ENCODE data around the gene BHLHE41. TPM values are rescaled to one million over a fixed set of nuclear protein-coding genes. Genes with fewer than 3 reads are reported as not detected.

The BHLHE41 gene
- total and polyA plus RNA-seq, 9 of the 15 experiments (the other 6 are each of a cell fraction or from before 2014, with no cell fraction given), result not detected

DNA sequence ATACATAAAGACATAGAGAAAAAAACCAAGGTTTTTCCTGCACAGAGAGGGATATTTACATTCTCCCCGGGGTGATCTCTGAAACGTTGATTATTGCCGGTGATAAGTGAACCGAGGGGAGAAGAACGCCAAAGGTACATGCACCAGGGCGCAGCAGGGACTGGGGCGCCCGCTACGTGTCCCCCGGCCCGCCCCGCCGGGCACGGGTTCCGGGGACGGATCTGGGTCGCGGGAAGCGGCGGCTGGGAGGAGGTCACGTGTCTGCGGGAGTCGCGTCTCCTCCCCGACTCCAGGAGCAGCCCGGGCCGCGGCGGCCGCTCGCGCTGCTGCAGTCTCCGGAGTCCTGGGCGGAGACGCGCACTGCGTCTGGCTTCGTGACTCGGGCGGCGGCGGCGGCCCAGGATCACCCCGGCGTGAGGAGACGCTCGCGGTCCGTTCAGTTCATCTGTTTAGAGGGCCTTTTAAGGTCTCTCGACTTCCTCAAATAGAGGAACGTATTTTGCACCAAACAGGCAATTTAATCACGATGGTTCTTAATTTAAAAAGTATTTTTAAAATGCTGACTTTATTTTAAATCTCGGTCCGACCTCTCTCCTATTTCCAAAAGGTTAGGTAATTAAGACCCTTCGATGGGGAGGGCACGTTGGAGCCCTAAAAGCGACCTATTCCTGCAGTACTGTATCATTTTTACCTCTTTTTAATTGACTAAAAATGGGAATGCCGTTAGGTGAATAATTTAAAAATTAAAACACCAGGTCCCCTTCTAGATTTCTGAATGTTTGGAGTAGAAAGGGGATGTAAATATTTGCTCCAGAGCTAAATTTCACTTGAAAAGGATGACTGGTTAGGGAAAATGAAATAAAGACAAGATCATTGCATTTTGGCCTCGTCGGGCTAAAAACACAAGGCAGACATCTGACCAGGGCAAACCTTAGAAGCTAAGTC, 1.8 kb upstream of the BHLHE41 start:
- ATAC-seq (peak; percentile 86), FAIRE-seq (no peak)
- no peak for TF ChIP-seq ZBTB7A (IDR thresholded peaks at IDR 0.05; ENCODE audit: borderline replicate concordance, control insufficient read depth, low read depth, low read length)
- TF ChIP-seq, protein P1, sequence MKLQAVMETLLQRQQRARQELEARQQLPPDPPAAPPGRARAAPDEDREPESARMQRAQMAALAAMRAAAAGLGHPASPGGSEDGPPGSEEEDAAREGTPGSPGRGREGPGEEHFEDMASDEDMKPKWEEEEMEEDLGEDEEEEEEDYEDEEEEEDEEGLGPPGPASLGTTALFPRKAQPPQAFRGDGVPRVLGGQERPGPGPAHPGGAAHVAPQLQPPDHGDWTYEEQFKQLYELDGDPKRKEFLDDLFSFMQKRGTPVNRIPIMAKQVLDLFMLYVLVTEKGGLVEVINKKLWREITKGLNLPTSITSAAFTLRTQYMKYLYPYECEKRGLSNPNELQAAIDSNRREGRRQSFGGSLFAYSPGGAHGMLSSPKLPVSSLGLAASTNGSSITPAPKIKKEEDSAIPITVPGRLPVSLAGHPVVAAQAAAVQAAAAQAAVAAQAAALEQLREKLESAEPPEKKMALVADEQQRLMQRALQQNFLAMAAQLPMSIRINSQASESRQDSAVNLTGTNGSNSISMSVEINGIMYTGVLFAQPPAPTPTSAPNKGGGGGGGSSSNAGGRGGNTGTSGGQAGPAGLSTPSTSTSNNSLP (IDR thresholded peaks at IDR 0.05; ENCODE audit: borderline replicate concordance, low read depth, low read length), result no peak
- no peak for TF ChIP-seq PTTG1 (tag; IDR thresholded peaks at IDR 0.05; ENCODE audit: low read depth)
- TF ChIP-seq PPARD (CRISPR knock-in tag; IDR thresholded peaks at IDR 0.05), result no peak
- no peak for TF ChIP-seq MTF1 (CRISPR knock-in tag; IDR thresholded peaks at IDR 0.05; ENCODE audit: borderline replicate concordance)
- TF ChIP-seq NRF1 (conservative IDR thresholded peaks at IDR 0.05 in 1 of 2, IDR thresholded peaks at IDR 0.05 in 1 of 2), result peak in 1 of 2 experiments; percentile 7; a peak in 1 of 4 replicates
- TF ChIP-seq, protein P2, sequence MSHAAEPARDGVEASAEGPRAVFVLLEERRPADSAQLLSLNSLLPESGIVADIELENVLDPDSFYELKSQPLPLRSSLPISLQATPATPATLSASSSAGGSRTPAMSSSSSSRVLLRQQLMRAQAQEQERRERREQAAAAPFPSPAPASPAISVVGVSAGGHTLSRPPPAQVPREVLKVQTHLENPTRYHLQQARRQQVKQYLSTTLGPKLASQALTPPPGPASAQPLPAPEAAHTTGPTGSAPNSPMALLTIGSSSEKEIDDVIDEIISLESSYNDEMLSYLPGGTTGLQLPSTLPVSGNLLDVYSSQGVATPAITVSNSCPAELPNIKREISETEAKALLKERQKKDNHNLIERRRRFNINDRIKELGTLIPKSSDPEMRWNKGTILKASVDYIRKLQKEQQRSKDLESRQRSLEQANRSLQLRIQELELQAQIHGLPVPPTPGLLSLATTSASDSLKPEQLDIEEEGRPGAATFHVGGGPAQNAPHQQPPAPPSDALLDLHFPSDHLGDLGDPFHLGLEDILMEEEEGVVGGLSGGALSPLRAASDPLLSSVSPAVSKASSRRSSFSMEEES (CRISPR knock-in tag; IDR thresholded peaks at IDR 0.05), result peak; percentile 85
- TF ChIP-seq, protein P3, sequence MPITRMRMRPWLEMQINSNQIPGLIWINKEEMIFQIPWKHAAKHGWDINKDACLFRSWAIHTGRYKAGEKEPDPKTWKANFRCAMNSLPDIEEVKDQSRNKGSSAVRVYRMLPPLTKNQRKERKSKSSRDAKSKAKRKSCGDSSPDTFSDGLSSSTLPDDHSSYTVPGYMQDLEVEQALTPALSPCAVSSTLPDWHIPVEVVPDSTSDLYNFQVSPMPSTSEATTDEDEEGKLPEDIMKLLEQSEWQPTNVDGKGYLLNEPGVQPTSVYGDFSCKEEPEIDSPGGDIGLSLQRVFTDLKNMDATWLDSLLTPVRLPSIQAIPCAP (CRISPR knock-in tag; IDR thresholded peaks at IDR 0.05; ENCODE audit: borderline replicate concordance), result no peak
- TF ChIP-seq KAT7 (CRISPR knock-in tag; IDR thresholded peaks at IDR 0.05; ENCODE audit: borderline replicate concordance), result no peak
- TF ChIP-seq, protein P4, sequence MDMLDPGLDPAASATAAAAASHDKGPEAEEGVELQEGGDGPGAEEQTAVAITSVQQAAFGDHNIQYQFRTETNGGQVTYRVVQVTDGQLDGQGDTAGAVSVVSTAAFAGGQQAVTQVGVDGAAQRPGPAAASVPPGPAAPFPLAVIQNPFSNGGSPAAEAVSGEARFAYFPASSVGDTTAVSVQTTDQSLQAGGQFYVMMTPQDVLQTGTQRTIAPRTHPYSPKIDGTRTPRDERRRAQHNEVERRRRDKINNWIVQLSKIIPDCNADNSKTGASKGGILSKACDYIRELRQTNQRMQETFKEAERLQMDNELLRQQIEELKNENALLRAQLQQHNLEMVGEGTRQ (CRISPR knock-in tag; IDR thresholded peaks at IDR 0.05), result peak; percentile 74
- no peak for TF ChIP-seq BDP1 (IDR thresholded peaks at IDR 0.05; ENCODE audit: insufficient read depth, insufficient read length)
- no peak for TF ChIP-seq ZNF584 (CRISPR knock-in tag; IDR thresholded peaks at IDR 0.05; ENCODE audit: low read depth)

More for the DNA sequence above, 1.8 kb upstream of the BHLHE41 start:
- peak overlapping the region; percentile 21; the same call in 1 of the 2 replicates for H3K4me3 ChIP-seq
- 0 out of 2 replicates have a peak overlapping the region, but pooled peaks have one; percentile 9 for H2AFZ ChIP-seq (ENCODE audit: low read depth, low read length)
- peak overlapping the region in 1 of 2 experiments; percentile 13; a peak in 1 of 4 replicates for H3K9ac ChIP-seq (ENCODE audit: insufficient read depth in 1 of 2, low read depth in 2 of 2, low read length in 2 of 2)
- peak overlapping the region; percentile 11; the same call in 1 of the 2 replicates for H3K4me2 ChIP-seq (ENCODE audit: insufficient read depth, low read length)
- H3K9me1 ChIP-seq (ENCODE audit: control insufficient read depth, insufficient read depth, low read length), result no peaks in the 10 kb centered on the region
- H3K79me2 ChIP-seq (ENCODE audit: control insufficient read depth, insufficient read depth, low read length), result no peaks in the 10 kb centered on the region
- H3K4me1 ChIP-seq (replicated peaks in 1 of 2; ENCODE audit: control insufficient read depth in 2 of 2, insufficient read depth in 2 of 2, low read length in 2 of 2), result peaks cover 0 to 25% of the 10 kb centered on the region in 2 experiments; a peak in 4 of 5 replicates
- in situ Hi-C loops (cut with MboI) (no loop called here), intact Hi-C loops (cut with micrococcal nuclease) (no loop called here)
- CTCF ChIA-PET (ENCODE audit: low intra/inter-chr PET ratio), result no interaction called here
- no peaks in the 10 kb centered on the region; the same call in 1 of the 2 replicates for H4K20me1 ChIP-seq (replicated peaks; ENCODE audit: control insufficient read depth, insufficient read depth, low read length)
- peaks cover 42 to 50% of the 10 kb centered on the region in 2 experiments for H3K27me3 ChIP-seq (ENCODE audit: control insufficient read depth in 2 of 2, insufficient read depth in 2 of 2, low read length in 2 of 2)
- WGBS (ENCODE audit: insufficient coverage, low coverage, missing lambda C conversion rate), result 2% methylated on average over 43 of the region's 60 CpGs
- H3K27ac ChIP-seq (ENCODE audit: extremely low read depth, low read depth, low read length), result no peak overlapping the region
- POLR2A ChIA-PET, result no interaction called here
- DNase-seq (ENCODE audit: extremely low read depth in 1 of 4, low spot score in 3 of 4), result peak; percentile 49 to 62 (median 50)
- H3K9me3 ChIP-seq (replicated peaks; ENCODE audit: control insufficient read depth, insufficient read depth, low read depth, low read length), result no peaks in the 10 kb centered on the region
- no peaks in the 10 kb centered on the region for H3K36me3 ChIP-seq (ENCODE audit: control insufficient read depth, insufficient read depth, low read length)
- BruUV-seq (replicated peaks), result no TSS peak

Measured in K562 (cell line).